UCSD-AML1 (cell line): ENCODE results near the gene ALDOA.

Experiments
- DNase-seq: peaks from one replicate; lab custom pipeline; 2025; ENCODE audit not compliant: unreplicated experiment; lab: John Stamatoyannopoulos, UW

The ALDOA gene

DNA sequence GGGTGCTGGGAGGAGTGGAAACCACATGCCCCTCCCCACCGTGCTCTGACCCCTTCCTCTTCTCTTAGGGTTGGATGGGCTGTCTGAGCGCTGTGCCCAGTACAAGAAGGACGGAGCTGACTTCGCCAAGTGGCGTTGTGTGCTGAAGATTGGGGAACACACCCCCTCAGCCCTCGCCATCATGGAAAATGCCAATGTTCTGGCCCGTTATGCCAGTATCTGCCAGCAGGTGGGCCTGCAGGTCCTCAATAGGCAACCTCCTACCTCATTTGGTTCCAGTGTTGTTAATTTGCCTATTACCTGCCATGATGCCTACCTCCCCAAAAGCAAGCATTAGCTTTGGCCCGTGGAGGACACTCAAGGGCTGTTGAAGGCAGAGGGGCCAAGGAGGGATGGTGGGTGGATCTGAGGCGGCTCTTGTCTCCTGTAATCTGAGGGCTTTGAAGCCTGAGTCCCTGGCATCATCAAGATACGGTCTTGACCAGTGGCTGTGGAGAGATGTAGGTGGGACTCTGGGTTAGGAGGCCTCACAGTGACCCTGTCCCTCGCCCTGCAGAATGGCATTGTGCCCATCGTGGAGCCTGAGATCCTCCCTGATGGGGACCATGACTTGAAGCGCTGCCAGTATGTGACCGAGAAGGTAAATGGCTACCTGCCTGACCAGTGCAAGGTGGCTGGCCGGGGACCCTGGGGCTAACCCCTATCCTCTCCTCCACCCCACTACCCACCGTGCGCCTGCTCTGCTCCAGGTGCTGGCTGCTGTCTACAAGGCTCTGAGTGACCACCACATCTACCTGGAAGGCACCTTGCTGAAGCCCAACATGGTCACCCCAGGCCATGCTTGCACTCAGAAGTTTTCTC lies 3.4 kb downstream of the ALDOA start:
- peak; percentile 41 for DNase-seq

DNA sequence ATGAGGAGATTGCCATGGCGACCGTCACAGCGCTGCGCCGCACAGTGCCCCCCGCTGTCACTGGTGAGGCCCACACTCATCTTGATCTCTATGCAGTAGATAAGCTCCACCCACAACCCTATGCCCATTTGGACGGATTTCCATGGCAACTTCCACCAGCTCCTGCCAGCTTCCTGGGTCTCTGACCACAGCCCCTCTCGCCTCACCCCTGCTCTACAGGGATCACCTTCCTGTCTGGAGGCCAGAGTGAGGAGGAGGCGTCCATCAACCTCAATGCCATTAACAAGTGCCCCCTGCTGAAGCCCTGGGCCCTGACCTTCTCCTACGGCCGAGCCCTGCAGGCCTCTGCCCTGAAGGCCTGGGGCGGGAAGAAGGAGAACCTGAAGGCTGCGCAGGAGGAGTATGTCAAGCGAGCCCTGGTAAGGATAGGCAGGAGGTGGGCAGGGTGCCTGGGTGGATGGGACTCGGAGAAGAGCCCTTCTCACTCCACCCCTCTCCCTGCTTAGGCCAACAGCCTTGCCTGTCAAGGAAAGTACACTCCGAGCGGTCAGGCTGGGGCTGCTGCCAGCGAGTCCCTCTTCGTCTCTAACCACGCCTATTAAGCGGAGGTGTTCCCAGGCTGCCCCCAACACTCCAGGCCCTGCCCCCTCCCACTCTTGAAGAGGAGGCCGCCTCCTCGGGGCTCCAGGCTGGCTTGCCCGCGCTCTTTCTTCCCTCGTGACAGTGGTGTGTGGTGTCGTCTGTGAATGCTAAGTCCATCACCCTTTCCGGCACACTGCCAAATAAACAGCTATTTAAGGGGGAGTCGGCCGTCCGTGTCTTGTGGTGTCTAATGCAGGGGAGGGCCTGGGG lies 4.3 kb downstream of the ALDOA start:
- no peak for DNase-seq

DNA sequence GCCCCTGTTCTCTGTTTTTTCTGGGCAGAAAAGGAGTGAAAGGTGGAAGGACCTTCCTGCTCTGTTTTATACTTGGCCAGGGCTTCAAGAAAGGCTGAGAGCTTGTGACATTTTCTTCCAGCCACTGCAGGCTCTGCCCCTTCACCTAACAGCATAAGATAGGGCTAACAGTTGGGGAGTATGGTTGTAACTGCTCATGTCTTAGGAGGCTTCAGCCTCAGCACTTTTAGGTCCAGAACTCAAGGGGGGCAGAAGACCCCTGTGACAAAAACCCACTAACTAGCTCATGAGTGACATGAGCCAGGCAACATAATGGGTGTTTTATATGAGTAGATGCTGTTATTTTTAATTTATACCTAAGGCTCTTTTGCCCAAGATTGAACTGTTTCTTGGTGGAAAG lies 4.9 kb downstream of the ALDOA start:
- DNase-seq, result no peak

DNA sequence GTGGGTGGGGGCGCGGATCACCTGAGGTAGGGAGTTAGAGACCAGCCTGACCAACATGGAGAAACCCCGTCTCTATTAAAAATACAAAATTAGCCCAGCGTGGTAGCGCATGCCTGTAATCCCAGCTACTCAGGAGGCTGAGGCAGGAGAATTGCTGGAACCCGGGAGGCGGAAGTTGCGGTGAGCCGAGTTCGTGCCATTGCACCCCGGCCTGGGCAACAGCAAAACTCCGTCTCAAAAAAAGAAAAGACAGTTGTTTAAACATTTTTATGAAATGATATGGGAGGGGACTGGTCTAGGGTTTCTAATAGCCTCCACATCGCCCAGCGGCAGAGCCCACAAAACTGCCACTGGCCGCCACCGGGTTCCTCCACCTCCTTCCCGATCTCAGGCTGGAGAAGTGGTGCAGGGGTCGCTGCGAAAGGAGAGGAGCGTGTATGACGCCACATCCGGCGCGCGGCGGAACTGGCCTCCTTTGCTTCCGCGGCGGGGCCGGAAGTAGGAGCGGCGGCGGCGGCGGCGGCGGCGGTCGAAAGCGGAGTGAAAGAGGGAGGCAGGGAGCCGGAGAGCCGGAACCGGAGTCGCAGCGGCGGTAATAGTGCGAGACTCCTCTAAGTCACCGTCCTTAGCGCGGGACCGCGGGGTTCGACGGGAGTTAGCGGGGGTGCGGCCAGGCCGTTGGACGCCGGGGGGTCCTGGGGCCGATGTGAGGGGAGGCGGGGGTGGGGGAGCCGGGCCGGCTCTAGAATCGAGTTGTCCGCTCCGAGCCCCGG lies 10.1 kb downstream of the ALDOA start, which contains the start of gene PPP4C:
TSS of gene PPP4C (plus strand) at position 492 of the 773 bp plus-strand sequence. CDS start 384 bp downstream, outside the sequence.
- peak; percentile 90 for DNase-seq

DNA sequence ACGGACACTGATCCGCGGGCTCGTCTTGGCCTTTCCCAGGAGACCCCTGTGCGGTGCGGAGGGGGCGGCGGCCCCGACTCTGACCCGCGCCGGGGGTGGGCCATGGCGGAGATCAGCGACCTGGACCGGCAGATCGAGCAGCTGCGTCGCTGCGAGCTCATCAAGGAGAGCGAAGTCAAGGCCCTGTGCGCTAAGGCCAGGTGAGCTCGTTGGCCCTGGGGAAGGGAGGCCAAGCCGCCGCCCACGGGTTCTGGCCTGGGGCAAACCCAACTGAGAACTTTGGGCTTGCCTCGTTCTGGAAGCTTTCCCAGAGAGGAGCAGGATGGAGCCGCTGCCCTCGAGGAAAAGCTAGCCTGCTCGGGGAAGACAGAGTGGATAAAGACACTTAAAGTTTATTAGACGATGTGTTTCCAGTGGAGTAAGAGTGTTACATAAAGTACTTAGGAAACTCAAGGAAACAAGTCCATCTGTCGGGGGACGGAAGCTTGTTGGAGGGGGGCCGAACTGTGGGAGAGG lies 10.8 kb downstream of the ALDOA start:
- DNase-seq, result no peak

DNA sequence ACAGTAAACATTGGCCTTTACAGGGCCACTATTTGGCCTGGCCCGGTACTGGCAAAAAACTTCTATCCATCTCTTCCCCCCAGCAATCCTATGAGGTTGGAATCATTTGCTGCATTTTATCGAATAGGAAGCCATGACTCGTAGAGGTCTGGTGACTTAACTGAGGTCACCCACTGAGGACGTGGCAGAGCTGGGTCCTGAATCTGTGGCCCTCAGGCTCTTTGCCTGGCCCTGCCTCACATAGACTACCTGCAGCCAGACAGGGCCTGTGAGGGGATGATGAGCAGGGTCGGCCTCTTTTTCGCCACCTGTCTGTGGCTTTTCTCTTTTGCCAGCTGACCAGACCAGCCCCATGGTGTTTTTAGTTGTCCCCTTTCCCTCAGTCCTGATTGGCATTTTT lies 12.1 kb downstream of the ALDOA start:
- no peak for DNase-seq

DNA sequence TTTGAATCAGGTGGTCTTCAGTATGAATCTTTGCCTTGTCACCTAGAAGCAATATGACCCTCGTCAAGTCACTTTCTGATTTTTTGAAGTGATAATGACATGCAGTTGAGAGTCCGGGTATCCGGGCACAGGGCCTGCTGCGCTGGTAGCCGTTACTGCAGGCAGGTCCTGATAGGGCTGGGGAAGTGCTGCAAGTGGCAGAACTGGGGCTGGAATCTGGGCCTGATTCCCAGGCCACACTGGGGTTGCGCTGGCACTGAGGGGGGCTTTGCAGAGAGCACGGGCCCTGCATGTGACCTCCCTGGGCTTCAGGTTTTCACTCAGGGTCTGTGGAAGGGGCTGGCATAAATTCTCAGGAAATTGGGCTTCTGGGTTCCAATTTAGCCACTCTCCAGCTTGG lies 13.2 kb downstream of the ALDOA start:
- DNase-seq, result no peak

DNA sequence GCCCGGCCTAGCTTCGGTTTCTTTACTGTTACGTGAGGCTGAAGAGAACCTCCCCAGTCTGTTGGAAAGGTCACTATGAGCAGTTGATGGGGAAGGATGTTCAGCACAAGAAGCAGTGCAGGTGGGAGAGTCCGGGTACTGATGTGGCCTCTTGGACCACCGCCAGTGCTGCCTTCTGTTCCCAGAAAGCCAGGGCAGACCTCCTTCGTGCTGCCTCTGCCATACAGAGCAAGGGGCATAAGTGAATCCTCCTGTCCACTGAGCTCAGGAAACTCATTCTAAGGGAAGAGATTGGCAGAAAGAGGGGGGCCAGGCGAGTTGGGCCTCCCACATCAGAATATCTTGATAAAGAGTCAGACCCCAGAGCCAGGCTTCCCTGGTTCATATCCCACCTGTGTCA lies 13.9 kb downstream of the ALDOA start:
- no peak for DNase-seq

DNA sequence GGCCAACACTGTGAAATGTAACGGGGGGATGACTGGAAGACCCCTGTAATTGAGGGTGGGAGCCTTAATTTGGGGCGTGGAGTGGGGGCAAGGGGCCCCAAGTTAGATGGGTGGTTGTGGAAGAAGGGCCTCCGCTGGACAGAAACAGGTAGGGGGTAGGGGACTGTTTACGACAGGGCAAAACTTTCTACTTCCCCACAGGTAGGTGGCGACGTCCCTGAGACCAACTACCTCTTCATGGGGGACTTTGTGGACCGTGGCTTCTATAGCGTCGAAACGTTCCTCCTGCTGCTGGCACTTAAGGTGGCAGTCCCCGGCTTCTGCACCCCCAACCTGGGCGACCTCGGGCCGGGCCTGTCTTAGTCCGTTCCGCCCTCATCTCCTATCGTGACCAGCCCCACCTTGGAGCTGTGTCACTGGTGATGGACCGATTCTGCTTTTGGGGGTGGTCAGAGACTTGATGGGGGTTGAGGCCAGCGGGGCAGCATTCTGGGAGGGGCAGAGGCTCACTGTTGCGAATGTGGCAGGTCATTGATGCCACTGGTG lies 17.1 kb downstream of the ALDOA start:
- no peak for DNase-seq

DNA sequence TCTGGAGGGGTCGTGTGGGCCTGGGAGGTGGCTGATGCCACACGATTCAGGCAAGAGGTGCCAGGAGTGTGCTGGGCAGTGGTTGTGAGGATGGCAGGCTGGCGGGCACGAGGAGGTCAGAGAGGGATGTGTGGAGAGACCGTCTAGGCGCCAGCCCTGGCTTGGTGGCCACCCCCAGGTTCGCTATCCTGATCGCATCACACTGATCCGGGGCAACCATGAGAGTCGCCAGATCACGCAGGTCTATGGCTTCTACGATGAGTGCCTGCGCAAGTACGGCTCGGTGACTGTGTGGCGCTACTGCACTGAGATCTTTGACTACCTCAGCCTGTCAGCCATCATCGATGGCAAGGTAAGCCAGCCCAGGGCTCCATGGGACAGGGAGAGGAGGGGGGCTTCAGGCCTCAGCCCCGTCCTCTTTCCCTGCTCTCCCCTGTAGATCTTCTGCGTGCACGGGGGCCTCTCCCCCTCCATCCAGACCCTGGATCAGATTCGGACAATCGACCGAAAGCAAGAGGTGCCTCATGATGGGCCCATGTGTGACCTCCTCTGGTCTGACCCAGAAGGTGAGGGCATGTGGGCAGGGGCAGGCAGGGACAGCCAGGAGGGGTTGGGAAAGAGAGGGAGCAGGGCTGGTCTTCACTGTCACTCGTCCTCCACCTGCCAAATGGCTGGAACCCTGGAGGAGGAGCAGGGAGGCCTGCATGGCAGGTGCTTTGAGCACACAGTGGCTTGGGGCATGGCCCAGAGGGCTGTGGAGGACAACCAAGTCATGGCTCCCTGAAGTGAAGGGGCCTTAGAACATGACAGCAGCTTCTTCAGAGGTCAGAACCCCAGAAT lies 17.9 kb downstream of the ALDOA start:
- DNase-seq, result no peak

DNA sequence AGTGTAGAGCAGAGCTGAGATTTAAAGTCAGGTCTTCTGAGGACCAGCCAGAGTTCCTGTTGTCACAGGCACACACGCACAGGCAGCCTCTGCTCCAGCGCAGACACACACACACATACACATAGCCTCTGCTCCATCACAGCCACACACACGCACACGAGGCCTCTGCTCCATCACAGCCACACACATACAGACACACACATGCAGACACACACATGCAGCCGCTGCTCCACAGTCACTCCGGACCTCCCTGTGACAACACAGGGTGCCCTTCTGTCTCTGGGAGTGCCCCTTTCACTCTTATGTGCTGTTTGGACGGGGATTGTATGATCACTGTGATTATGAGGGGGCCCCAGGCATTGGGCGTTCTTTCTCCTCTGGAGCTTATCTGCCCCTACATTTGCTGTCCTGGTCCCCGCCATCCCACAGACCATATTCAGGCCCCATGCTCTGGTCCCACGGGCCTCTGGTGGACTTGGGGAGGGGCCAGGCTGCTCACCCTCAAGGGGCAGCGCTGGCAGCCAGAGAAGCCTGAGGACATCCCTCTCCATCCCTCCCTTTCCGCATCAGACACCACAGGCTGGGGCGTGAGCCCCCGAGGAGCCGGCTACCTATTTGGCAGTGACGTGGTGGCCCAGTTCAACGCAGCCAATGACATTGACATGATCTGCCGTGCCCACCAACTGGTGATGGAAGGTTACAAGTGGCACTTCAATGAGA lies 18.7 kb downstream of the ALDOA start:
- no peak for DNase-seq

DNA sequence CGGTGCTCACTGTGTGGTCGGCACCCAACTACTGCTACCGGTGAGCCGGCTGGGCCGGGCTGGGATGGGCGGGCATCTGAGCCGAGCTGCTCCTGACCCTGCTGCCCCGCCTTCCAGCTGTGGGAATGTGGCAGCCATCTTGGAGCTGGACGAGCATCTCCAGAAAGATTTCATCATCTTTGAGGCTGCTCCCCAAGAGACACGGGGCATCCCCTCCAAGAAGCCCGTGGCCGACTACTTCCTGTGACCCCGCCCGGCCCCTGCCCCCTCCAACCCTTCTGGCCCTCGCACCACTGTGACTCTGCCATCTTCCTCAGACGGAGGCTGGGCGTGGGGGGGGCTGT lies 19.2 kb downstream of the ALDOA start:
- DNase-seq, result no peak

DNA sequence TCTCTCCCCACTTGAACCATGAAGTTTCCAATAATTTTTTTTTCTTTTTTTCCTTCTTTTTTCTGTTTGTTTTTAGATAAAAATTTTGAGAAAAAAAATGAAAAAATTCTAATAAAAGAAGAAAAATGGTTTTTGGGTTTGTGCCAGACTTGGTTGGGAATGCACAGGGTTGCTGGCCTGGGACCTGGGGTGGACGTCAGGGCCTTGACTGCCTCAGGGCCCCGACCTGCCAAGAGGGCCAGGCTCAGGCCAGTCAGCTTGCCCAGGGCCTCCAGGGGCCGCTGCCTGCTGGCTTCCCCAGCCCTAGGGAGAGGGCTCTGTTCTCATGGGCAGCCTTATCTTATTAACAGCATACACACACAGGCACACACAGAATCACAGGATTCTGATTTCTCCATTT lies 19.7 kb downstream of the ALDOA start:
- DNase-seq, result no peak

DNA sequence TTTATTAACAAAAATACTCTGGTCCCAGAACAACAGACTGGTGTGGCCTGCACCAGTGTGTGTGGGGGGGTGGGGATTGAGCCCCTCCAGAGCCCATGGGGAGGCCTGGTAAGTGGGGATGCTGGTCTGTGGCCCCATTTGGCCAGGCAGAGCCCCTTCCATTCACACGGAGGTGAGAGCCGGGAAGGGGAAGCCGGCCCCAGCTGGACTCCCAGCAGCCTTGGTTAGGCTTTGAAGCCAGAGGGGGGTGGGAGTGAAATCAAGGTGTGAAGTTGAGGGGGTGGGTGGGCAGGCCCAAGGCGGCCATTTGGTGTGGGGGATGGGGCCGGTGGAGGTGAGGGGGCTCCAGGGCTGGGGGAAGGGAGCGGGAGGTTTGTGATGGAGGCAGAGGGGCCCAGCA lies 20.3 kb downstream of the ALDOA start:
- DNase-seq, result no peak

DNA sequence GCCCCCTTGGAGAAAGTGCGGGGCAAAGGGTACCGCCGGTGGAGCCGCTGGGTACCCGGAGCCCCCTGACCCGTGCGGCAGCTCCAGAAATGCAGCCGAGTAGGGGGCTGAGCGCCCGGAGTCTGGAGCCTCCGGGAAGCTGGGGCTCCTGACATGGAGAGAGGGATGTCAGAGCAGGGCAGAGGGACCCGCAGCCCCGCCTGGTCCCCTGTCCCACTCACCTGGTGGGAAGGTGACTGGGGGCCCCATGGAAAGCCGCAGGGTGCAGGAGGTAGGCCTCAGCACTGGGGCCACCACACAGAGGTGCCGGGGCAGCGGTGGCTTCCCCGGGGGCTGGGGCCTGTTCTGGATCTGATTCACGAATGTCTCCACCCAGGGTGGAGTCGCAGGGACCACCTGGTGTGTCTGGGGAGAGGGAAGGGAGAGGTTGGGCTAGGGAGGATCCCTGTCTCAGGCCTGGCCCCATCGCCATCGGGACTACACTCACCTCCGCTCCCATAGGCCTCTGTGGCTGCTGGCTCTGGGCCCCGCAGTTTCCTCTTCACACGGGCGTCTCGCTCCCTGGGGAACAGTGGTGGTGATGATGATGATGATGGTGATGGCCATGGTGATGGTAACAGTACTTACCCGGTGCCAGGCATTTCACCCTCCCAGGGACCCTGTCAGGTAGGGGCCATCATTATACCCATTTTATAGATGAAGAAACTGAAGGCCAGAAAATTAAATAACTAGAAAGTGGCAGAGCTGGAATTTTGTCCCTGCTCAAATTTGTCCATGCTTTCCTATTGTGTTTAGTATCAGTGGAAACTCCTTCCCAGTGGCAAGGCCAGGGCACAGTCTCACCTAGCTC lies 21.0 kb downstream of the ALDOA start:
- DNase-seq, result no peak

DNA sequence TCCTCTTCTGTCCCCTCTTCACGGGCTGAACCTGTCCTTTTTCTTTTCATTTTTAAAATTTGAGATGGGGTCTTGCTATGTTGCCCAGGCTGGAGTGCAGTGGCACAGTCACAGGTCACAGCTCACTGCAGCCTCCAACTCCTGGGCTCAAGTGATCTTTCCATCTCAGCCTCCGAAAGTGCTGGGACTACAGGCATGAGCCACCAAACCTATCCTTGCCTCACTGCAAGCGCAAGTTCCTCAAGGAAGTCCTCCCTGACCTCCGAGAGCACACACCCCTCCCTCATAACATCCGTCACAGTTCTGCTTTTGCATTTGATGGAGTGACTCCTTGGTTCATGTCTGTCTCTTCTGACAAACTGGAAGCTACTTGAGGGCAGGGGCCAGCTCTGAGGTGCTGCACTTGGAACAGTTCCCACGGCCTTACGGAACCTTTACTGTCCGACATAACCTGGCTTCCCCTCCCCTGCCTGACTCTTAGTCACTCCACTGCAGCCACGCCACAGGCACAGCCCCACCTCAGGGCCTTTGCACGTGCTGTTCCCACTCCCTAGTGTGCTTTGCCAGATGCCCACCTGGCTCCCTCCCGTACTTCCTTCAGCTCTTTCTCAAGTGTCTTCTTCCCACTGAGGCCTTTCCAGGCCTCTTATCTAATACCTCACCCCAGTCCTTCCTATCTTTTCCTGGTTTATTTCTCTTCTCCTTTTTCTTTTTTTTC lies 21.8 kb downstream of the ALDOA start:
- DNase-seq, result no peak

DNA sequence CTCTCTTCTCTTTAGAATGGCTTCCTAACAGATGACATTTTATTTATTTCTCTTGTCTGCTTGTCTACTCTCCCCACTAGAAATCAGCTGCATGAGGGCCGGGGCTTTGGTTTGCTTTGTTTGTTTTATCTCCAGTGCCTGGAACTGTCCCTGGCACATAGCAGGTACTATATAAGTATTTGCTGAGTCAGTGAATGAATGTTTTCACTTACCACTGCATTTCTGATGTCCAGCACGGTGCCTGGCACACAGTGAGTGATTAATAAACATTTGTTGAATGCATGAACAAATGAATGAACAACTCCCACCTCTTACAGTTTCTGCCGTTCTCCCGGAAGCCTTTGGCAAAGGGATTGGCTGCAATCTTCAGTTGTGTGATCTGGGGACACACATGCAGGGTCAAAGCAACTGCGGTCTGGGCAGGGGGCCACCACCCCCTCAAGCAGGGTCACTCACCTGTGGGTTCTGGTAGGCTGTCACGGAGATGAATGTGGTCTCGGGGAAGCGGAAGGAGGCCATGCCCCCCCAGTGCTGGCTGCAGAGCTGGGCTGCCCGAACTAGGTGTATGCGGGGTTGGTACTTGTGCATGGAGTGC lies 22.8 kb downstream of the ALDOA start:
- no peak for DNase-seq
